Activated T-cell treated with anti-CD3 and anti-CD28 coated beads, Interleukin-2, amount 50 U/mL, for 24 hours (primary cell): ENCODE data around the gene AGBL4.

Experiments used
- DNase-seq: peaks from one replicate; pipeline ENCODE4 v3.0.0-alpha.2; 2020
- H3K27ac Mint-ChIP-seq: 2 replicates; pipeline ENCODE4 v1.8.0; 2020; ENCODE audit warnings: mild to moderate bottlenecking, mixed read lengths
- H3K27me3 Mint-ChIP-seq: 2 replicates; pipeline ENCODE4 v1.8.0; 2020; ENCODE audit warnings: mixed read lengths
- H3K36me3 Mint-ChIP-seq: 2 replicates; pipeline ENCODE4 v1.8.0; 2020; ENCODE audit warnings: low read depth, mixed read lengths
- H3K4me1 Mint-ChIP-seq: 2 replicates; pipeline ENCODE4 v1.8.0; 2020; ENCODE audit warnings: low read depth, mixed read lengths
- H3K4me3 Mint-ChIP-seq: 2 replicates; pipeline ENCODE4 v1.8.0; 2020; ENCODE audit warnings: mild to moderate bottlenecking, moderate library complexity, mixed read lengths
- H3K9me3 Mint-ChIP-seq: 2 replicates; pipeline ENCODE4 v1.8.0; 2020; ENCODE audit warnings: mixed read lengths

Gene AGBL4

DNA sequence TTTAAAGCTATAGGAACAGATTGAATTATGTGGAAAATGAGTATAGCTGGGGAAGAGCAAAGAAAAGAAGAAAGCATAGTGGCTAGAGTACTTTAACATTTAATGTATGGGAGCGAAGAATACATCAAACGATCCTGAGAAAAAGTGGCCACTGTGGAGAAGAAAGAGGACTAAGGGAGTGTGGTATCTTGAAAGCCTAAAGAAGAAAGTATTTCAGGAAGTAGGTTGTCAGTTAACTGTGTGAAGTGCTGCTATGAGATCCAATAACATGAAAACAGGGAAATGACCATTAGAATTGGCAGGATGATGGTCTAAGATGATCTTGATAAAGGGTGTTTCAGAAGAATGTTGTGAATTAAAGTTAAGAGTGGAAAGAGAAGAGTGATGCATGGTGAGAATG lies 1027.4 kb downstream of the AGBL4 start:
- no peak overlapping the region for H3K4me3 Mint-ChIP-seq

DNA sequence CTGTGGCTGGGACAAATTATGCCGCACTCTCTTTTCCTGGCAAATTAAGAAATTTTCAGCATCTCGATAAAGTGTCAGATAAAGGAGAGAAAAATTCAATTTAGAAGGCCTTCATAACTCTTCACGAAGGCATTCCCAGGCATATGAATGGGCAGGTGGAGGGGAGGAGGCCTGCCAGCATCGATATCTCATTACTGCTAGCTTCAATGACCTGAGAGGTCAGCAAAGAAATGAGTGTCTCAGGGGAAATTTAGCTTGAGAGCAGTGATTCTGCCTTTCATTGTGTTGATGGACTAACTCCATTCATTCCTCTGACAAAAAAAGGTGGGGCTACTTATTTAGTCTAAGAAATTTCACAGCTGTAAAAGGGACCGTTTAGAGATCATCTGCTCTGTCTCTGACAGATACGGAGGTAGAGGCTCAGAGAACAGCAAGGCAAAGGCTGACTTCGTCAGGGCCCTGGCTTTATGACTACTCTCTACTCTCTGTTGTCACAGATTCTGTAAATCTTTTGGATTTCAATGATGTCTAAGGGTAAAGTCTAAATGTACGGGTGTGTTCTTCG lies 1035.0 kb downstream of the AGBL4 start:
- no peaks in the 10 kb centered on the region for H3K27me3 Mint-ChIP-seq
- no peak overlapping the region for H3K4me3 Mint-ChIP-seq
- no peak for DNase-seq
- H3K27ac Mint-ChIP-seq = no peak overlapping the region
- peaks cover 13% of the 10 kb centered on the region for H3K9me3 Mint-ChIP-seq
- H3K4me1 Mint-ChIP-seq = no peaks in the 10 kb centered on the region
- no peaks in the 10 kb centered on the region for H3K36me3 Mint-ChIP-seq

More for the DNA sequence above, 1027.4 kb downstream of the AGBL4 start:
- Mint-ChIP-seq H3K27me3 (peaks cover 3% of the 10 kb centered on the region), H3K36me3 (no peaks in the 10 kb centered on the region), H3K27ac (no peak overlapping the region), H3K9me3 (peaks cover 11% of the 10 kb centered on the region), H3K4me1 (no peaks in the 10 kb centered on the region)
- no peak for DNase-seq

DNA sequence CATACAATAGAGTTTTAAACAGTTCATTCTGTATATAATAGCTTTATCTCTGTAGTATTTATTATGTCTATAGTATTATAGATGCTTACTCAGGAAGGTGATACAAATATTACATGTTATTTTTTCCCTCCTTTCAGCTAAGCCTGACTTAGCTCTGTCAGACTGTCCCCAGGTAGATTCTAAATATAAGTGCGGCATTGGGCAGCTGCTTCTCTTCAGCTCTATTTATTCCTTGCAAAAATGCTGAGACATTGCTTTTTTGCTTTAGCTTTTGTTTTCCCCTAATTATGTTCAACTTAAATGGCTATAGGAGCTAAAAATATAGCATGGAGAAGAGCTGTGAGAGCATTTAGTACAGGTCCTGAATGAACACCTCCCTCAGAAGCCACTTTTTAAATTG lies 1043.8 kb downstream of the AGBL4 start:
- Mint-ChIP-seq H3K27ac (no peak overlapping the region), H3K27me3 (no peaks in the 10 kb centered on the region), H3K36me3 (no peaks in the 10 kb centered on the region), H3K4me1 (no peaks in the 10 kb centered on the region), H3K9me3 (peaks cover 3% of the 10 kb centered on the region), H3K4me3 (no peak overlapping the region)
- no peak for DNase-seq

DNA sequence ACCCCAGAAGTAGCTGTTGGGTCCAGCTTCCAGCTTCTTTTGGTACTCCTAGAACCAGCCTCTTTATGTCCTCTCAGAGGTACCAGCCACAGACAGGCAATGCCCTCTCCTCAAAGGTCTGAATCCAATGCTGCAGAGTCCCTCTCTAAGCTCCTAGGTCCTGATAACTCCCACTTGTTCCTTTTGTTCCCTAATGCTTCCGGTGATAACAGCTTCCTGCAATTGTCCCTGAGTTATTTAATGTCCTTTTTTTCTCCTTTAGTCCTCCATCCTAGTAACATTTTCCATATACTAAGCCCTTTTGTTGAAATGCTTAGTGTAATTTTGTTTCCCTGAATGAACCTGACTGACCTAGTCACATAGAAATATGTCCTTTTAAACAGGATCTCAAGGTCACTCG lies 1045.3 kb downstream of the AGBL4 start:
- H3K4me3 Mint-ChIP-seq = no peak overlapping the region
- H3K9me3 Mint-ChIP-seq = no peaks in the 10 kb centered on the region
- H3K27ac Mint-ChIP-seq = no peak overlapping the region
- no peak for DNase-seq
- H3K27me3 Mint-ChIP-seq = no peaks in the 10 kb centered on the region
- no peaks in the 10 kb centered on the region for H3K4me1 Mint-ChIP-seq
- H3K36me3 Mint-ChIP-seq = no peaks in the 10 kb centered on the region

DNA sequence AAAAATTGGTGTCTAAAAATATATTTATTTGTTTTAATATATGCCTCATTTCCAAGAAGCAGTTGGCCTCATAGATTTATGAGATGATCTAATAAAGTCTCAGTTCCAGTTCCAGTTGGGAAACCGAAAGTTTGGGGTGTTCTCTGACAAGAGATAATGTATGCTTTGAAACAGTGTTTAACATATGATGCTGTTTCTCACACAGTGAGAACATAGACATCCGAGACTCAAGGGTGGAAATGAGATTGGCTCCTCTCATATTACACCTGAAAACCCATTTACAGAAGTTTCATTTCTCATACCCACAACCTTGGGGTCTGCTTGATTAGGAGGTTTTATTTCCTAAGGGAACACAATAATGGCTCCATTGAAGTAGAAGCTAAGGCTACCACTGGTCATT lies 1046.5 kb downstream of the AGBL4 start:
- Mint-ChIP-seq H3K27ac (no peak overlapping the region), H3K27me3 (no peaks in the 10 kb centered on the region), H3K9me3 (no peaks in the 10 kb centered on the region), H3K4me1 (no peaks in the 10 kb centered on the region), H3K36me3 (no peaks in the 10 kb centered on the region), H3K4me3 (no peak overlapping the region)
- DNase-seq = no peak

DNA sequence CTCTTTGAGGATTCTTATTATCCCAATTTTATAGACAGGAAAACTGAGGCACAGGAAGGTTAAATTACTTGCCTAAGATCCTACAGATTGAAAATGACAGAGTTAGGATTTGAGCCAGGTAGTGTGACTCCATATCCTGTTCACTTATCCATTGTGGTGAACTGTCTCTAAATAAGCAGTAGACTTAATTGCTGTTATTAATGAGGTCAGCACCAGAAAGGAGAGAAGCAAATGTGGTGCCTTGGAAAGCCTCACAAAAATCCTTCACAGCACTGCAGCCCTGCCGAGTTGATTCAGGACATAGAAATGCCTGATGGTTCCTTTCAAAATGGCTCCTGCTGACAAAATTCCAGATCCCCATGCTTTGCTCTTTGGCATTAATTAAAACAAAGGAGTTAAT lies 1053.8 kb downstream of the AGBL4 start:
- Mint-ChIP-seq H3K36me3 (no peaks in the 10 kb centered on the region), H3K27me3 (no peaks in the 10 kb centered on the region), H3K4me1 (no peaks in the 10 kb centered on the region), H3K27ac (no peak overlapping the region), H3K9me3 (no peaks in the 10 kb centered on the region), H3K4me3 (no peak overlapping the region)
- no peak for DNase-seq

DNA sequence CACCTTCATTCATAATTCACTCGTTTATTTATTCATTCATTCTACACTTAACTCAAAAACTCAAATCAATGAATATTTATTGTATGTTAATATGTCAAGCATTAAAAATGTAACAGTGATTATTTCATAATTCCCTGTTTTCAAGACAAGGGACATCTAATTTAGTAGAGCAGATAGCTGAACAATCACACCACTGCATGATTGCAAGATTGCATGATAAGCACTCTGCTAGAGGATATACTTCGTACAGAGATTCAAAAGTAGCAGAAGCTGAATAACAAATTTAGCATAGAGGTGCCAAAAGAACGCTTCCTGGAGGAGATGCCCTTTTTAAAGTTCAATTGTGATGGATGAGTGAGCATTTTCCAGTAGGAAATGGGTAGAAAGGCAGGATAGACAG lies 1056.4 kb downstream of the AGBL4 start:
- no peak for DNase-seq
- H3K9me3 Mint-ChIP-seq = no peaks in the 10 kb centered on the region
- H3K4me3 Mint-ChIP-seq = no peak overlapping the region
- H3K27me3 Mint-ChIP-seq = no peaks in the 10 kb centered on the region
- no peaks in the 10 kb centered on the region for H3K36me3 Mint-ChIP-seq
- H3K4me1 Mint-ChIP-seq = no peaks in the 10 kb centered on the region
- no peak overlapping the region for H3K27ac Mint-ChIP-seq

DNA sequence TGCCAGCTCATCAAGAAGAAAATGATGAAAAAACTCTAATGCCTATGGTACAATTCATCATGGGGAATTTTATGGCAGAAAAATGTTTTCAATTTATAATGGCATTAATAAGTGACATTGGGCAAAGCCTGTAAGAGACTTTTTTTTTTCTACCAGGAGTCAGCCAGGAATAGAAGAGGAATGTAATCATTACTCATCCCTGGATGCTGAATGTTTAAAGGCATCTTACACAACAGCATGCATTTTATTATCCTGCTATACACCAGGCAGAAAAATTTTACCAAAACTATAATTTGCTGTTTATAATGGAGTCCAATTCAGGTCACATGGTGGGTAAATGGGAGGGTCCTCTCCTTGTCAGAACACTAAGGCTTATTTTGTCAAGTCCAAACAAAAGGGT lies 1057.2 kb downstream of the AGBL4 start:
- Mint-ChIP-seq H3K27ac (no peak overlapping the region), H3K4me3 (no peak overlapping the region), H3K9me3 (no peaks in the 10 kb centered on the region), H3K27me3 (no peaks in the 10 kb centered on the region), H3K4me1 (no peaks in the 10 kb centered on the region), H3K36me3 (no peaks in the 10 kb centered on the region)
- no peak for DNase-seq

DNA sequence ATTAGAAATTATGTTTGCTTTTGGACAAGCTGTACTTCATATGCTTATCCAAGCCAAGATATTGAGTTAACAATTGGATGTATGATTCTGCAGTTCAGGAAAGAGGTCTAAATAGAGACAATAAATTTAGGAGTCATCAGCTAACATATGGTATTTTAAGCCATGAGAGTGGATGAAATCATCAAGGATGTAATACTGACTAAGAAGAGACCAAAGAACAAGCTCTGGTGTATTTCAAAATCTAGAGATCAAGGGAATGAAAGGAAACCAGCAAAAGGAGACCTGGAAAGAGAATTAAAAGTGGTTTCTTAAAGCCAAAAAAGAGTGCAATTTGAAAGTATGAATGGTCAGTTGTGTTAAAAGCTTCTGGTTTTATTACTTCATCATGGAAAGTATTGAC lies 1063.4 kb downstream of the AGBL4 start:
- no peaks in the 10 kb centered on the region for H3K4me1 Mint-ChIP-seq
- no peak overlapping the region for H3K4me3 Mint-ChIP-seq
- H3K9me3 Mint-ChIP-seq = no peaks in the 10 kb centered on the region
- H3K27me3 Mint-ChIP-seq = no peaks in the 10 kb centered on the region
- no peak for DNase-seq
- no peaks in the 10 kb centered on the region for H3K36me3 Mint-ChIP-seq
- no peak overlapping the region for H3K27ac Mint-ChIP-seq

DNA sequence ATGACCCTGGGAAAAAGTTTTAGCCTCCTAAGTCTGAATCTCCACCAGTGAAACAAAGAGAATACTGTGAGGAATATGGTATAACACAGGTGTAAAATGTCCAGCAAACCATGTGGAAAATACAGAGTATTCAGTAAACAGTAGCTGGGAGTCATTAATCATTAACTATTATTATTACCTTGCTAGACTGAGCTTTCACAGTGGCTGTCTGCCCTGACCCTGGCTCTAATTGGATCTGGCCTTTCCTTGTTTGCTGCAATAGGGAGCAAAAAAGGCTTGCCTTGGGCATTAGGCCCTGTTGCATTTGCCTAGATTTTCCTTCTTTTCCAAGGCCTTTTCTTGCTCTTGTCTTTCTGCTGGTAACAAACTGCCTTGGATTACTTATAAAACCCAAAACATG lies 1068.0 kb downstream of the AGBL4 start:
- Mint-ChIP-seq H3K27ac (no peak overlapping the region), H3K4me3 (no peak overlapping the region), H3K27me3 (no peaks in the 10 kb centered on the region), H3K9me3 (no peaks in the 10 kb centered on the region), H3K36me3 (no peaks in the 10 kb centered on the region), H3K4me1 (no peaks in the 10 kb centered on the region)
- no peak for DNase-seq

DNA sequence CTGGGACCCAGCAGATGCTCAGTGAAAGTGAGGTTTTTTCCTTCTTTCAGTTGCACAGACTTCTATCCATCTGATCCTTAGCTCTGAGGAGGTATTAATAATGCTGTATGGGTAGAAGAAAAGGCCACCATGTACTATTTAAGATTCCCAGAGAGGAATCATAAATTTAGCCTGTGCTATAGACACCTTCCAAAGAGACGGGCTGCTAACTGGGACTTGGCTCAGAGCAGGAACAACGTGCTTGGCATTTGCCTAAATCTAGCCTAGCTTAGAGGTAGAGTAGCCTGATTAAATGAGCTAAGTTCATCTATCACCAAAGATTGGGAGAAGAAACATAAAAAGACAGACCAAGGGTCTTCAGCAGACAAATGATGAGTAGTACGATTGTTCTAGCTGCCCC lies 1070.1 kb downstream of the AGBL4 start:
- H3K9me3 Mint-ChIP-seq = no peaks in the 10 kb centered on the region
- DNase-seq = no peak
- H3K27ac Mint-ChIP-seq = no peak overlapping the region
- H3K27me3 Mint-ChIP-seq = peaks cover 5% of the 10 kb centered on the region
- no peak overlapping the region for H3K4me3 Mint-ChIP-seq
- H3K4me1 Mint-ChIP-seq = no peaks in the 10 kb centered on the region
- no peaks in the 10 kb centered on the region for H3K36me3 Mint-ChIP-seq

DNA sequence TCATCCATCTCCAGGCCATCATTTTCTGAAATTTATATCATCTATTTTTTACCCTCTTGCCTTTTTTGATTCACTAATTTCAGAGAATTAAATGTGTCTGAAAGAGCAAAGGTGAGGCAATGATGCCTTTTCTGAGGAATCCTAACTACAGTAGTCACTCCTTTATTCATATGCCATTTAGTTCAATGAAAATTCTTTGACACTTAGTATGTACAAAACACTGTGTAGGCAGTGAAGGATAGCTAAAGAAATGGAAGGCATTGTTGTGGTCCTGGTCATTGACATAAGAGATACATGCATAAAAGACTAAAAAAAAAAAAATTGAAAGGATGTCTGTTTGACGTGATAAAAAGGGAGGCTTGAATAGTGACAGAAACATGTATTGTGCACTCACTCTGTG lies 1075.2 kb downstream of the AGBL4 start:
- DNase-seq = no peak
- H3K4me3 Mint-ChIP-seq = no peak overlapping the region
- no peak overlapping the region for H3K27ac Mint-ChIP-seq
- peaks cover 5% of the 10 kb centered on the region for H3K27me3 Mint-ChIP-seq
- H3K9me3 Mint-ChIP-seq = no peaks in the 10 kb centered on the region
- H3K36me3 Mint-ChIP-seq = no peaks in the 10 kb centered on the region
- no peaks in the 10 kb centered on the region for H3K4me1 Mint-ChIP-seq

DNA sequence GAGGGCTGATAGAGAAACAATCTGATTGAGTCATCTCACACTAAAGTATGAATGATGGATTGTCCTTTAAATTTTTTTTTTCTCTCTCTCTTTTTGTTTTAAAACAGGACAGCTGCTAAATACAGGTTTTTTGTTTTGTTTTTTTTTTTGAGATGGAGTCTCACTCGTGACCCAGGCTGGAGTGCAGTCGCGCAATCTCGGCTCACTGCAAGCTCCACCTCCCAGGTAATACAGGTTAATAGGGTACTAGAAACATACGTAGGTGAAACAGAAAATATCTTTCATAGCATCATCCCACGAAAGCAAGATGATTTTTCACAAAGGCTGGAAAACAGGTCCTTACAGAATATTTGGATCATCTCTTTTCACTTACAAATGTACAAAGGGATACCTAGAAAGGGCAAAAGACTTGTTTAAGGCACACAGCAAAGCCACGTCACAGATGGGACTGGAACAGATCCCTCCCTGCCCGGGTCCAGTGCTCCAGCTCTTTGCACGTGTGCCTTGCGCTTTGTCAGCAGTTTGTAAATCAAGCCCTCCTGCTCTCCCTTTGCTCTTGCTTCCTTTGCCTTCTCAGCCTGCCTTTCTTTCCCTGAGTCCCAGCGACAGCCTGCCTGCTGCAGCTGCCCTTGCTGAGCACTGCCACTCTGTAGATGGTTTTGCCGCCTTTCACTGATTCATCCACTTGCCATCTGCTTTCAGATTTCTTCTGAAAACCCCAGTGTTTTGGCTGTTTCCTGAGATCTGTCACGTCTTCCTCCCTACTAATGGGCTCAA lies 1075.8 kb downstream of the AGBL4 start:
- no peak overlapping the region for H3K4me3 Mint-ChIP-seq
- no peaks in the 10 kb centered on the region for H3K9me3 Mint-ChIP-seq
- H3K4me1 Mint-ChIP-seq = no peaks in the 10 kb centered on the region
- no peaks in the 10 kb centered on the region for H3K36me3 Mint-ChIP-seq
- no peak for DNase-seq
- no peak overlapping the region for H3K27ac Mint-ChIP-seq
- H3K27me3 Mint-ChIP-seq = peaks cover 5% of the 10 kb centered on the region

DNA sequence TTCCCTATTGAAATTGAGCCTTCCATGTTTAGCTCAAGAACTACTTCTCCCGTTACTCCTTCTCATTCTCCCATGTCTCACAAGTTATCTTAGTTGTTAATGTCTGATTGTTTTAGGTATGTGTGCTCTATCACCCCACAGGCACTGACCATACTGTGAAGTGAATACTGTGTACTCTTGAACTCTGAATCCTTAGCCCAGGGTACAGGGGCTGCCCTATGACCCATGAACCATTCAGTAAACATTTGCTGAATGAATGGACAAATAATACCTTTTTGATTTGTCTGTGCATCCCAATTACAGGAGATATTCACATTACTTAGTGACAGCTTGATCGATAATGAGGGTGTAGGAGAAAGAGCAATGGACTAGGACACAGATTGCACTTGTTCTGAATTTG lies 1077.7 kb downstream of the AGBL4 start:
- H3K36me3 Mint-ChIP-seq = no peaks in the 10 kb centered on the region
- peaks cover 5% of the 10 kb centered on the region for H3K27me3 Mint-ChIP-seq
- H3K27ac Mint-ChIP-seq = no peak overlapping the region
- DNase-seq = no peak
- H3K4me1 Mint-ChIP-seq = no peaks in the 10 kb centered on the region
- no peaks in the 10 kb centered on the region for H3K9me3 Mint-ChIP-seq
- no peak overlapping the region for H3K4me3 Mint-ChIP-seq

DNA sequence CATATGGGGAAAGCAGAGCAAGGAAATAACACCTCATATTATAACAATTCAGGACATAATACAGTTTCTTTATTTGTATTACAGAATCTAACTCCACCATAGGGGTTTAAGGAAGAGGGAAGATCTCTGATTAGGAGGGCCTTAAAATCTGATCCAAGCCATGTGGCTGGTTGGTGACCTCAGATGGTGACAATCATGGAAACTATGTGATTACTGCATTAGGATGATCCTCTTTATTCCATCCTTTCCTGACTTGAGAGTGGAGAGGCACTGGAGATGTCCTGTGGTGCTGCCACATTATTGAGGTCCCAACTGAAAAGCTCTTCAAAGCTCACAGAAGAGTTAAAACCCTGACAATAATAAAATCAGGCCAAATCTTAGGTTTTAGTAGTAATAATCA lies 1078.9 kb downstream of the AGBL4 start:
- Mint-ChIP-seq H3K36me3 (no peaks in the 10 kb centered on the region), H3K27ac (no peak overlapping the region), H3K4me3 (no peak overlapping the region), H3K9me3 (no peaks in the 10 kb centered on the region), H3K4me1 (no peaks in the 10 kb centered on the region), H3K27me3 (peaks cover 5% of the 10 kb centered on the region)
- DNase-seq = no peak

DNA sequence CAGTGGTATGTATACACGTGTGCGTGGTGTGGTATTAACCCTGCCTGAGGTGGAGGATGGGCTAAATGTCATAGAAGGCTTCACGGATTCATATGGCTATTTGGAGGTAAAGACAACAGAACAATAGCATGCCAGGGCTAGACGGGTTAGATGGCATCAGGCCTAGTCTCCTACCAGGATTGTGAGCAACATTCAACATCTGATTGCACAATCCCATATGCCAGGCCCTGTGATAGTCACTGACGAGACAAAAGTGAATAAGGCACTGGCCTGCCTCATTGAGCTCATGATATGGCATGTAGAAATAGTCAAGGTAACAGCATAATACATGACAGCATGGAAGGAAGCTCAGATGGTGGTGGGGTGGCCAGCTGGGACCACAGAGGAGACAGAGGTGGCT lies 1079.9 kb downstream of the AGBL4 start:
- H3K27me3 Mint-ChIP-seq = no peaks in the 10 kb centered on the region

More for the DNA sequence above, 1079.9 kb downstream of the AGBL4 start:
- Mint-ChIP-seq H3K4me3 (no peak overlapping the region), H3K9me3 (no peaks in the 10 kb centered on the region), H3K27ac (no peak overlapping the region), H3K36me3 (no peaks in the 10 kb centered on the region), H3K4me1 (no peaks in the 10 kb centered on the region)
- no peak for DNase-seq
